ENCODE results near the gene ATP1A4. TPM values are rescaled to one million over a fixed set of nuclear protein-coding genes. Genes with fewer than 3 reads are reported as not detected.

ATP1A4 gene
- polyA plus RNA-seq, 1 donor, result 0.27 TPM

DNA sequence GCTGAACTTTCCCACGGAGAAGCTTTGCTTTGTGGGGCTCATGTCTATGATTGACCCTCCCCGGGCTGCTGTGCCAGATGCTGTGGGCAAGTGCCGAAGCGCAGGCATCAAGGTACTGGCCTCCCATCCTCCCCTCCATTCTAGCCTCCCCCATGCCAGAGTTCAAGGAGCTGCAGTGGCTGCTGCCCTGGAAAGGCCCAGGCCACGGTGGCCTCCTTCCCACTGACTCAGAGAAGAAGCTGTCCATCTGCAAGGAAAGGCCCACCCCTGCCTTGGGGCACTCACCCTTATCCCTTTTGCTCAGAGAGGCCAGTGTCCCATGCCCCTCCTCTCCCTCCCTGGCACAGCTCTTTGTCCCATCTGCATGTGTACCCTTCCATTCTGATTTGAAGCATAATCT, 20.9 kb upstream of the ATP1A4 start:
- peaks cover 6% of the 10 kb centered on the region for H3K27me3 ChIP-seq (ENCODE audit: control insufficient read depth, insufficient read depth, low read length)

GRCh38 chr1:160130939-160131338, 20.5 kb upstream of the ATP1A4 start:
- Histone ChIP-seq H3K36me3 (ENCODE audit: control insufficient read depth, insufficient read depth, low read length) (no peaks in the 10 kb centered on the region), H3K9me3 (ENCODE audit: control insufficient read depth, low read depth, low read length) (no peaks in the 10 kb centered on the region), H3K4me3 (ENCODE audit: low read length) (no peak overlapping the region), H3K27me3 (ENCODE audit: control insufficient read depth, insufficient read depth, low read length) (peaks cover 6% of the 10 kb centered on the region), H3K4me1 (ENCODE audit: control insufficient read depth, insufficient read depth, low read length) (peaks cover 4% of the 10 kb centered on the region), H3K27ac (ENCODE audit: low read length) (no peak overlapping the region)
- no CpG with 5 or more reads among the region's 1 CpG for WGBS (ENCODE audit: insufficient coverage, low lambda C conversion rate)
- no peak for DNase-seq

More for the DNA sequence above, 20.9 kb upstream of the ATP1A4 start:
- Histone ChIP-seq H3K4me1 (ENCODE audit: control insufficient read depth, insufficient read depth, low read length) (peaks cover 9% of the 10 kb centered on the region), H3K9me3 (ENCODE audit: control insufficient read depth, low read depth, low read length) (no peaks in the 10 kb centered on the region), H3K36me3 (ENCODE audit: control insufficient read depth, insufficient read depth, low read length) (no peaks in the 10 kb centered on the region), H3K27ac (ENCODE audit: low read length) (no peak overlapping the region), H3K4me3 (ENCODE audit: low read length) (no peak overlapping the region)
- no peak for DNase-seq
- WGBS (ENCODE audit: insufficient coverage, low lambda C conversion rate), result 100% methylated on average over 1 of the region's 5 CpGs

GRCh38 chr1:160131803-160132565, 19.4 kb upstream of the ATP1A4 start:
- Histone ChIP-seq H3K4me1 (ENCODE audit: control insufficient read depth, insufficient read depth, low read length) (peaks cover 4% of the 10 kb centered on the region), H3K36me3 (ENCODE audit: control insufficient read depth, insufficient read depth, low read length) (no peaks in the 10 kb centered on the region), H3K4me3 (ENCODE audit: low read length) (no peak overlapping the region), H3K9me3 (ENCODE audit: control insufficient read depth, low read depth, low read length) (no peaks in the 10 kb centered on the region), H3K27ac (ENCODE audit: low read length) (no peak overlapping the region), H3K27me3 (ENCODE audit: control insufficient read depth, insufficient read depth, low read length) (peaks cover 6% of the 10 kb centered on the region)
- DNase-seq, result no peak
- no CpG with 5 or more reads among the region's 8 CpGs for WGBS (ENCODE audit: insufficient coverage, low lambda C conversion rate)

DNA sequence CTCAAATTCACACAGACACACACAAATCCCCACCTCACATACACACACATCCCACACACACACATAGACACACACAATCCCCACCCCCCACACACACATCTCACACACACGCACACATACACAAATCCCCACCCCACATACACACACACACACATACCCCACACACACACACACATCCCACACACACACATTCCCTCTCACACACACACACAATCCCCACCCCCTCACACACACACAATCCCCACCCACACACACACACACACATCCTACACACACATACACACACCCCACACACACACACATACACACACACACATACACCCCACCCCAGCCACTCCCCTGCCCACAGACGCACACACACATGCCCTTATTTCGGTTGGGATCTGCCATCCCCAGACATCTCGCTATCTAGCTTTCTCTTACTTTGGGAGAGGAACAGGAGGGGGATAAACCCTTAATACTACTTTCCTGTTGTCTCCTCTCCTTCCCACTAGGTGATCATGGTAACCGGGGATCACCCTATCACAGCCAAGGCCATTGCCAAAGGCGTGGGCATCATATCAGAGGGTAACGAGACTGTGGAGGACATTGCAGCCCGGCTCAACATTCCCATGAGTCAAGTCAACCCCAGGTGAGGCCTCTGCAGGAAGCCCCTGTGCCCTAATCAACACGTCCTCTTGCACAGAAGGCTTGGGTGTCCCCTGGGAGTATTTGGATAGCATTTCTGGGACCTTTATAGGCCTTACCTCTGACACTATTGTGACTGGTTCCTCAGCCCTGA, 17.2 kb upstream of the ATP1A4 start:
- no peak overlapping the region for H3K27ac ChIP-seq (ENCODE audit: low read length)
- no CpG with 5 or more reads among the region's 9 CpGs for WGBS (ENCODE audit: insufficient coverage, low lambda C conversion rate)

DNA sequence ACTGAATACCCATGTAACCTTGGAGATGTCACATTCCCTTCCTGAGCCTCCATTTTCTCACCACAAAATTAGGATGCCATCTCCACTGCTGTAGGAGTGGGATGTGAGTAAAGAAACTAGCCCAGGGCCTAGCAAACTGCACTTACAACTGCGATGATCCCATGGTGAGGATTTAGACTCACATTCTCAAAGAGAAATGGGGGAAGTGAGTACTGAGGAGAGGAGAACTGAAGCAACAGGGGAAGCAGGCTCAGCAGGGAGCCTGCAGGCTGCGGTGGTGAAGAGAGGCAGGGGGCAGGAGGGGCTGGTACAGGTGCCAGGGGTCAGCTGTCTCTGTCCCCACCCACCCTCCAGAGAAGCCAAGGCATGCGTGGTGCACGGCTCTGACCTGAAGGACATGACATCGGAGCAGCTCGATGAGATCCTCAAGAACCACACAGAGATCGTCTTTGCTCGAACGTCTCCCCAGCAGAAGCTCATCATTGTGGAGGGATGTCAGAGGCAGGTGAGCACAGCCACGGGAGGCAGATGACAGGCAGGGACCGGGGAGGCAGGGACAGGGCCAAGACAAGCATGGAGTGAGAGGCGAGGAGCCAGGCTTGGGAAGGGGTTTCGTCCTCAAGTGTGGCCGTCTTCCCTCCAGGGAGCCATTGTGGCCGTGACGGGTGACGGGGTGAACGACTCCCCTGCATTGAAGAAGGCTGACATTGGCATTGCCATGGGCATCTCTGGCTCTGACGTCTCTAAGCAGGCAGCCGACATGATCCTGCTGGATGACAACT, 16.4 kb upstream of the ATP1A4 start:
- no peak overlapping the region for H3K4me3 ChIP-seq (ENCODE audit: low read length)
- no CpG with 5 or more reads among the region's 20 CpGs for WGBS (ENCODE audit: insufficient coverage, low lambda C conversion rate)
- H3K9me3 ChIP-seq (ENCODE audit: control insufficient read depth, low read depth, low read length), result no peaks in the 10 kb centered on the region
- H3K27ac ChIP-seq (ENCODE audit: low read length), result no peak overlapping the region
- DNase-seq, result no peak
- no peaks in the 10 kb centered on the region for H3K4me1 ChIP-seq (ENCODE audit: control insufficient read depth, insufficient read depth, low read length)
- peaks cover 3% of the 10 kb centered on the region for H3K27me3 ChIP-seq (ENCODE audit: control insufficient read depth, insufficient read depth, low read length)
- H3K36me3 ChIP-seq (ENCODE audit: control insufficient read depth, insufficient read depth, low read length), result no peaks in the 10 kb centered on the region

More for the DNA sequence above, 17.2 kb upstream of the ATP1A4 start:
- no peak overlapping the region for H3K4me3 ChIP-seq (ENCODE audit: low read length)
- H3K36me3 ChIP-seq (ENCODE audit: control insufficient read depth, insufficient read depth, low read length), result no peaks in the 10 kb centered on the region
- no peak for DNase-seq
- no peaks in the 10 kb centered on the region for H3K9me3 ChIP-seq (ENCODE audit: control insufficient read depth, low read depth, low read length)
- peaks cover 6% of the 10 kb centered on the region for H3K27me3 ChIP-seq (ENCODE audit: control insufficient read depth, insufficient read depth, low read length)
- no peaks in the 10 kb centered on the region for H3K4me1 ChIP-seq (ENCODE audit: control insufficient read depth, insufficient read depth, low read length)

DNA sequence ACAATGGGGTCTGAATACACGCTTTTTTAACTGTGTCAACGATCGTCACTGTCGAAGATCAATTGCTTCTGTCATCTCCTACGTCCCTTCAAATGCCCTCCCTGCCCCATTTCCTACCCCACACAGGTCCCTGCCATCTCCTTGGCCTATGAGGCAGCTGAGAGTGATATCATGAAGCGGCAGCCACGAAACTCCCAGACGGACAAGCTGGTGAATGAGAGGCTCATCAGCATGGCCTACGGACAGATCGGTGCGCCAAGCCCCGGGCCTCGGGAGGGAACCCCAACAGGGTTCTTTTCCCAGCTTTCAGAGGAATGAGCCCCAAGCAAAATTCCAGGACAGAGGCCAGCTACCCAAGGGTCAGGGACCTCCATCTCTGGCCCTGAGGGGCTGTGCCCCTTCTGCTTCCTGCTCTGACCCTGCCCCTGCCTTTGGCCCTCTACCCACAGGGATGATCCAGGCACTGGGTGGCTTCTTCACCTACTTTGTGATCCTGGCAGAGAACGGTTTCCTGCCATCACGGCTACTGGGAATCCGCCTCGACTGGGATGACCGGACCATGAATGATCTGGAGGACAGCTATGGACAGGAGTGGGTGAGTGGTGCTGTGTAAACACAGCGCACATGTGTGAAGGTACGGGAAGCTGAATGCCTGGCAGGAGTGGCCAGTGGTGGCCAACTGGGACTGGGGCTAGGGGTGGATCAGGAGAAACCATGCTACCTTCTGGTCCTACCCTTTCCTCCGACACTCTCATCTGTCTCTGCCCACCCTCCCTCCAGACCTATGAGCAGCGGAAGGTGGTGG, 15.1 kb upstream of the ATP1A4 start:
- peaks cover 3% of the 10 kb centered on the region for H3K27me3 ChIP-seq (ENCODE audit: control insufficient read depth, insufficient read depth, low read length)
- WGBS (ENCODE audit: insufficient coverage, low lambda C conversion rate), result no CpG with 5 or more reads among the region's 22 CpGs
- H3K4me3 ChIP-seq (ENCODE audit: low read length), result no peak overlapping the region
- H3K4me1 ChIP-seq (ENCODE audit: control insufficient read depth, insufficient read depth, low read length), result no peaks in the 10 kb centered on the region
- no peak for DNase-seq
- H3K9me3 ChIP-seq (ENCODE audit: control insufficient read depth, low read depth, low read length), result no peaks in the 10 kb centered on the region
- H3K27ac ChIP-seq (ENCODE audit: low read length), result no peak overlapping the region
- no peaks in the 10 kb centered on the region for H3K36me3 ChIP-seq (ENCODE audit: control insufficient read depth, insufficient read depth, low read length)

GRCh38 chr1:160136926-160137200, 14.5 kb upstream of the ATP1A4 start:
- Histone ChIP-seq H3K9me3 (ENCODE audit: control insufficient read depth, low read depth, low read length) (no peaks in the 10 kb centered on the region), H3K4me1 (ENCODE audit: control insufficient read depth, insufficient read depth, low read length) (no peaks in the 10 kb centered on the region), H3K27me3 (ENCODE audit: control insufficient read depth, insufficient read depth, low read length) (peaks cover 3% of the 10 kb centered on the region), H3K4me3 (ENCODE audit: low read length) (no peak overlapping the region), H3K36me3 (ENCODE audit: control insufficient read depth, insufficient read depth, low read length) (no peaks in the 10 kb centered on the region), H3K27ac (ENCODE audit: low read length) (no peak overlapping the region)
- DNase-seq, result no peak
- WGBS (ENCODE audit: insufficient coverage, low lambda C conversion rate), result no CpG with 5 or more reads among the region's 5 CpGs

- WGBS (ENCODE audit: insufficient coverage, low lambda C conversion rate), result no CpG with 5 or more reads among the region's 8 CpGs
- DNase-seq, result no peak
- H3K27me3 ChIP-seq (ENCODE audit: control insufficient read depth, insufficient read depth, low read length), result peaks cover 3% of the 10 kb centered on the region
- H3K4me3 ChIP-seq (ENCODE audit: low read length), result no peak overlapping the region
- H3K36me3 ChIP-seq (ENCODE audit: control insufficient read depth, insufficient read depth, low read length), result no peaks in the 10 kb centered on the region
- H3K9me3 ChIP-seq (ENCODE audit: control insufficient read depth, low read depth, low read length), result no peaks in the 10 kb centered on the region
- no peak overlapping the region for H3K27ac ChIP-seq (ENCODE audit: low read length)
- no peaks in the 10 kb centered on the region for H3K4me1 ChIP-seq (ENCODE audit: control insufficient read depth, insufficient read depth, low read length)
These were observed 14.1 kb upstream of the ATP1A4 start for GRCh38 chr1:160137216-160137862.

DNA sequence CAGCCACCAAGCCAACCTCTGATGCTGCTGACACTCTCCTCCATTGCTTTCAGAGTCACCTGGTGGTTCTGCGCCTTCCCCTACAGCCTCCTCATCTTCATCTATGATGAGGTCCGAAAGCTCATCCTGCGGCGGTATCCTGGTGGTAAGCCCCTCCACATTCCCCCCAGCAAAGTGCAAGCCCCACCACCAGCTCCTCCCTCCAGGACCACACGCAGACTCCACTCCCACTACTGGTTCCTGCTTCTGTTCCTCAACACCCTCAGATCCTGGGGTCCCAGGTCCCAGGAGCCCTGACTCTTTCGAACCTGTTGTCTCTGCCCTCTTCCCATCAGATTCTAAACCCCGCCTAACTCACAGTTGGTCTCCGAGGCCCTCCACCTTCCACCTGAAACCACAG, 11.6 kb upstream of the ATP1A4 start:
- Histone ChIP-seq H3K27me3 (ENCODE audit: control insufficient read depth, insufficient read depth, low read length) (no peaks in the 10 kb centered on the region), H3K27ac (ENCODE audit: low read length) (no peak overlapping the region), H3K4me1 (ENCODE audit: control insufficient read depth, insufficient read depth, low read length) (no peaks in the 10 kb centered on the region), H3K4me3 (ENCODE audit: low read length) (no peak overlapping the region), H3K9me3 (ENCODE audit: control insufficient read depth, low read depth, low read length) (no peaks in the 10 kb centered on the region), H3K36me3 (ENCODE audit: control insufficient read depth, insufficient read depth, low read length) (no peaks in the 10 kb centered on the region)
- WGBS (ENCODE audit: insufficient coverage, low lambda C conversion rate), result 100% methylated on average over 2 of the region's 8 CpGs
- DNase-seq, result no peak

Measured in large intestine (tissue), 3 donors.